Measurements from ENCODE around the gene UBXN10.
A peak's percentile ranks its signal among the peaks of the same experiment; 100 is the strongest.
"Not testable (repeated sequence)": the region's sequence is repeated elsewhere in the genome, so short reads cannot be mapped to it uniquely, and the experiment has no call there.

UBXN10 gene

GRCh38 chr1:20212685-20213331 lies 26.9 kb downstream of the UBXN10 start:
- no peak for TF ChIP-seq GATA1 (IDR thresholded peaks at IDR 0.05; ENCODE audit: low read depth, low read length)
- no peak for TF ChIP-seq POLR2A (IDR thresholded peaks at IDR 0.05; ENCODE audit: low read length)
- peak; percentile 73 to 80 for DNase-seq

- no peak for DNase-seq
Measured at GRCh38 chr1:20215716-20216115, 29.8 kb downstream of the UBXN10 start.

DNA sequence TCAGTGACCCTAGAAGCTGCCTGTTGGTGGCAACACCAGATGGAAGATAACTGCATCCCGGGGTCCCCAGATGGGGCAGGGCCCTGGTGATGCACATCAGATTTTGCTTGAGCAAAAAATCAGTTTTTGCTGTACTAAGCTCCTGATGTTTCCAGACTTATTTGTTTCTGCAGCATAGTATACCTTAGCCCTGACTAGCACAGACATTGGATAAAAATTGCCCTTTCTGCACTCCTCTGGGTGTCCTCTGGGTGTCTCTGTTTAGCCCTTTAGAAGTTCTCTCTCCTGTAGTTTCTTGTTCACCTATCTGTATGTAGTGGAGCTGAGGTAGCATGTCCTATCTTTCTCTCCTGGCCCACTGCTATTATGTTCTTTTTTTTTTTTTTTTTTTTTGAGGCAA lies 30.7 kb downstream of the UBXN10 start:
- DNase-seq = peak; percentile 7 to 12

More at GRCh38 chr1:20215716-20216115, 29.8 kb downstream of the UBXN10 start:
- TF ChIP-seq POLR2A (IDR thresholded peaks at IDR 0.05; ENCODE audit: low read length) = no peak
- no peak for TF ChIP-seq GATA1 (IDR thresholded peaks at IDR 0.05; ENCODE audit: low read depth, low read length)

DNA sequence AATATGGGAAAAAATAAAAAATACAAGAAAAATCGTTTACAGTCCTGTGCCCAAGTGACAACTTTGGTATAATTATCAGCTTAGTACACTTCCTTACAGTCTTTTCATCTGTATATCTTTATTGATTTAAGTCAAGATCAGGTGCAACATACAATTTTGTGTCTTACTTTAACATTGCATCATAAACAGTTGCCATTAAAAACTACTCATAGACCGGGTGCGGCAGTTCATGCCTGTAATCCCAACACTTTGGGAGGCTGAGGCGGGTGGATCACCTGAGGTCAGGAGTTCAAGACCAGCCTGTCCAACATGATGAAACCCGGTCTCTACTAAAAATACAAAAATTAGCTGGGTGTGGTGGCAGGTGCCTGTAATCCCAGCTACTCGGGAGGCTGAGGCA lies 33.2 kb downstream of the UBXN10 start:
- DNase-seq = not testable (repeated sequence)

More for the DNA sequence above, 30.7 kb downstream of the UBXN10 start:
- no peak for TF ChIP-seq GATA1 (IDR thresholded peaks at IDR 0.05; ENCODE audit: low read depth, low read length)
- no peak for TF ChIP-seq POLR2A (IDR thresholded peaks at IDR 0.05; ENCODE audit: low read length)

DNA sequence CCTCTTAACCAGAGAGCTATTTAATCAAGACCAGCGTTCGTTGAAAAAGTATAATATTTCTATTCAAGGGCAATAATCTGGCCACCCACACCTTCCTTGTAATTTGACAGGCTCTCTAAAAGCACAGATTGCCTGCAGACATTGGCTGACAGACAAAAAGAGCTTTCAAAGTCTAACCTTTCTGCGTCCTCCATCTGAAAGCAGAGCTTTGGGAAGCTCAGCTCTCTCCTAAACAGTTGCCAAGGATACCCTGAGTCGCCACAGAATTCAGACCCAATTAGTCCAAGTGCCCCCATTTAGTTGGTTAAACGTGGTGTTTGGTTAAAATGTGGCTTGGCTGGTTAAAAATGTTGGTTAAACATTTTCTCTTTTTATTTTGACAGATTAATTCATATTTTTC lies 34.1 kb downstream of the UBXN10 start:
- no peak for TF ChIP-seq GATA1 (IDR thresholded peaks at IDR 0.05; ENCODE audit: low read depth, low read length)
- no peak for TF ChIP-seq POLR2A (IDR thresholded peaks at IDR 0.05; ENCODE audit: low read length)

GRCh38 chr1:20223106-20223505 lies 37.2 kb downstream of the UBXN10 start:
- TF ChIP-seq POLR2A (IDR thresholded peaks at IDR 0.05; ENCODE audit: low read length) = no peak
- no peak for TF ChIP-seq GATA1 (IDR thresholded peaks at IDR 0.05; ENCODE audit: low read depth, low read length)
- DNase-seq = no peak

More for the DNA sequence above, 34.1 kb downstream of the UBXN10 start:
- DNase-seq = no peak

DNA sequence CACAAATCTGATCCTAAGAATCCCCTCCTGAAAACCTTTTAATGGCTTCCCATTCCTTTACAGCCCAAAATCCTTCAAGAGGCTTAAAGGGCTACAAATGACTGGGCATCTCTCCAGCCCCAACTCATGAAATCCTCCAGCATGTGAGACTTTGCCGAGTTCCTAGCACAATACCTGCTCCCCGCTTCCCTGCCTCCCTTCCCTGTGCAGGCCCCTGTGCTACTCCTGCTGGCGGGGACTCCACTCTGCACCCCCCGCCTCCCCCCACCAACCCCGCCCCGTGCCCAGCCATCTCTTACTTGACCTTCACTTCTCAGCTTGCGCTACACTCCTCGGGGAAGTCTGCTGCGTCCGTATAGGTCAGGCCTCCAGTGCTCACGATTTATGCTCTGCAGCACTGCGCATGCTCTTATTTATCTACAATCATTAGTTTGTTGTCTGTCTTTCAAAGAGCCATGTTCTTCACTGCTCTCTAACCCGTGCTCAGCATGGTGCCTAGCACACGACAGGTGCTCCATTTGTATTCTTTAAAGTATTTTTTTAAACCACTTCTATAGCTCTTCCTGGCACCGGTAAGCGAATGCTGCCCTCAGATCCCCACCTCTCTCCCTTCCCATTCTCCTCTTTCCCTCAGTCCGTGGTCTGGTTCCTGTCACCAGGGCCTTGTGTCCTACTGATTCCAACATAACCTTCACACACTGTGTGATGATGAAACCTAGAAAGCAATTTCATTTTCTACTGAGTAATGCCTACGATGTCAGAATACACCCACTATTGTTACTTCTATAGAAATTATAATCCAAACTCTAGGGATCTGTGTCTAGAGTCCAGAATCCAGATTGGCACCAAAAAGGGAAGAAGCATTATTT lies 37.9 kb downstream of the UBXN10 start:
- TF ChIP-seq GATA1 (IDR thresholded peaks at IDR 0.05; ENCODE audit: low read depth, low read length) (no peak), POLR2A (IDR thresholded peaks at IDR 0.05; ENCODE audit: low read length) (no peak)
- no peak for DNase-seq

- TF ChIP-seq GATA1 (IDR thresholded peaks at IDR 0.05; ENCODE audit: low read depth, low read length) (no peak), POLR2A (IDR thresholded peaks at IDR 0.05; ENCODE audit: low read length) (no peak)
- DNase-seq = no peak
Measured at GRCh38 chr1:20224546-20224945, 38.6 kb downstream of the UBXN10 start.

DNA sequence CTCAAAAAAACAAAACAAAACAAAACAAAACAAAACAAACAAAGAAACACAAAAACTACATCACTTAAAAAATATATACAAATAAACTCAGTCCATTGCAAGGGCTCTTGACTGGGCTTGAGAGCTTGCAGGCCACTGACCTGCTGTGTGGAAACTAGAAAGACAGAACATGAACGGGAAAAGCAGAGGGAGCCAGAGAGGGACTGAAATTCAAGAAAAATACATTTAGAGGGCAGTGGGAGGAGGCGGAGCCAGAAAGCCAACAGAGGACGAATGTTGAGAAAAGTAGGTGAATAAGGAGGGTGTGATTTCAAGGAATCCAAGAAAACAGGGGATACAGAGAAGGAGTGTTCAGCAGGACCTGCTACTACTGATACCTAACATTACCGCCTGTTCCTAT lies 41.8 kb downstream of the UBXN10 start:
- TF ChIP-seq GATA1 (IDR thresholded peaks at IDR 0.05; ENCODE audit: low read depth, low read length) (no peak), POLR2A (IDR thresholded peaks at IDR 0.05; ENCODE audit: low read length) (no peak)
- DNase-seq = no peak

DNA sequence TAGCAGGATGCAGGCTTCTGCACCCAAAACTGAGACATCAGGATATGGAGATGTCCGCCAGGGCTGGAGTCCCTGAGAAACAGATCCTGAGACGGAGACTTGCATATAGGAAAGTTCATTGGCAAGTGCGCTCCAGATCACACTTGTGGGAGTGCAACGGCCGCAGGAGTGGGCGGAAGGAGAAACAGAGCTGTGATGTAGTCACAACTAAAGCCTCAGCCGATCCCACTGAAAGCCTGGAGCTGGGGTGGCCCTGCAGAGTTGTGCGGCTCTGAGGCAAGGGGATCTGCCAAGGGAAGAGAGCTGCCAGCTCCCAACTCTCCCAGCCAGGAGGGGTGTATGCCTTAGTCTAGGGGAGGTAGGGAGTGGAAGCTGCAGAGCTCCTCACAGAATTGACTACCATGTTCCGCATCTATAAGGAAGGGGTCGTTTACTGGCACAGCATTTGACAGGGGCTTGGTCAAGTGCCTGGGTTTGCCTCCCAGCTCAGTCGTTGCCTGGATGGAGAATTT lies 42.5 kb downstream of the UBXN10 start:
- no peak for DNase-seq
- TF ChIP-seq POLR2A (IDR thresholded peaks at IDR 0.05; ENCODE audit: low read length) (no peak), GATA1 (IDR thresholded peaks at IDR 0.05; ENCODE audit: low read depth, low read length) (no peak)

DNA sequence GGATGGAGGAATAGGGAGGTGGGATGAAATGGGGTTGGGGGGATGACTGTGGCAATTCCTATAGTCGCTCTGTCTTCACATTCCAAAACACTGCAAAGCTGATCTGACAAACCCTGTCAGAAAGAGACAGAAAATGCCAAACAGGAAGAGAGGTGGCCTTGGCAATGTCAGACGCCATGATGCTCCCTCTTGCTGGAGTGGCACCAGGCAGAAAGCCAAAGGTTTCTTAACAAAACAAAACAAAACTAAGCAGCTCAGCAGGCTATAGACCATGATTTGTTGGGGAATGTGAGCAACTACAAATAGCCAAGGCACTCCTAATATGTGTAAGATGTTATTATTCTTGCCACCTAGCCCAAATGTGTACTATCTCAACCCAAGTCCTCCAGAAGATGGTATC lies 43.3 kb downstream of the UBXN10 start:
- TF ChIP-seq POLR2A (IDR thresholded peaks at IDR 0.05; ENCODE audit: low read length) = no peak
- no peak for DNase-seq

- DNase-seq = not testable (repeated sequence)
Measured at GRCh38 chr1:20232564-20232963, 46.7 kb downstream of the UBXN10 start.

DNA sequence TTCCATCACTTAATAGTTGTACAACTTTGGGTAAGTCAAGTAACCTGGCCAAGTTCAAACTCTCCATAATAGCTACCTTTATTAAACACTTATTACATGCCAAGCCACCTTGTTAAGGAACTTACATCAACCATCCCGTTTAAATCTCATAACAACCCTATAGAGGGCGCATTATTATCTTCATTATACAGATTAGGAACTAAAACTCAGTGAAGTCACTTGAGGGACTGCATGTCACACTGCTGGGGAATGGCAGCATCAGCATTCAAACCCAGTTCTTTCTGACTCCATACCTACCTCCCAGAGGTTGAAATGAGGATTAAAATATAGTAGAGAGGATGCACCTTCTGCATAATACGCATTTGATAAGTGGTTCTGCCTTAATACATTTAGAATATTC lies 47.5 kb downstream of the UBXN10 start:
- TF ChIP-seq POLR2A (IDR thresholded peaks at IDR 0.05; ENCODE audit: low read length) (no peak), GATA1 (IDR thresholded peaks at IDR 0.05; ENCODE audit: low read depth, low read length) (no peak)
- DNase-seq = peak; percentile 17 to 29

GRCh38 chr1:20233866-20234265 lies 48.0 kb downstream of the UBXN10 start:
- DNase-seq = no peak
- no peak for TF ChIP-seq POLR2A (IDR thresholded peaks at IDR 0.05; ENCODE audit: low read length)
- no peak for TF ChIP-seq GATA1 (IDR thresholded peaks at IDR 0.05; ENCODE audit: low read depth, low read length)

Data from erythroblast (primary cell).